OCI-LY1 (cell line): ENCODE measurements around the gene SCAPER.

ENCODE experiments used
- H2AFZ ChIP-seq: fragments of 200-600 bp; sonication (generic), shearing (Covaris generic); 2 replicates; pipeline ENCODE4 v1.6.0; 2014; ENCODE audit warnings: antibody characterized with exemption, mild to moderate bottlenecking, low read length
- H3F3A ChIP-seq: fragments of 200-600 bp; sonication (generic), shearing (Covaris generic); 2 replicates; pipeline ENCODE4 v1.6.0; 2014; ENCODE audit warnings: mild to moderate bottlenecking, antibody characterized with exemption, low read length, moderate library complexity; ENCODE audit not compliant: insufficient read depth
- H3K27ac ChIP-seq: fragments of 200-600 bp; sonication (generic); 2 replicates; pipeline ENCODE4 v1.5.1; 2014; ENCODE audit warnings: low read length, mixed run types, mild to moderate bottlenecking, low read depth; ENCODE audit not compliant: poor library complexity, severe bottlenecking
- H3K27me3 ChIP-seq: fragments of 200-600 bp; sonication (generic); 2 replicates; pipeline ENCODE4 v1.6.0; 2014; ENCODE audit warnings: antibody characterized with exemption, mild to moderate bottlenecking, low read length, moderate library complexity; ENCODE audit not compliant: insufficient read depth
- H3K36me3 ChIP-seq: fragments of 200-600 bp; sonication (generic); 2 replicates; pipeline ENCODE4 v1.6.1; 2014; ENCODE audit warnings: mild to moderate bottlenecking, antibody characterized with exemption, low read length, moderate library complexity, mixed read lengths; ENCODE audit not compliant: insufficient read depth
- H3K4me1 ChIP-seq: fragments of 200-600 bp; sonication (generic); 2 replicates; pipeline ENCODE4 v1.5.1; 2014; ENCODE audit warnings: mild to moderate bottlenecking, low read length, moderate library complexity; ENCODE audit not compliant: insufficient read depth, severe bottlenecking
- H3K4me2 ChIP-seq: fragments of 200-600 bp; sonication (generic), shearing (Covaris generic); 2 replicates; pipeline ENCODE4 v1.6.1; 2014; ENCODE audit warnings: low read length
- H3K4me3 ChIP-seq: fragments of 200-600 bp; sonication (generic); 2 replicates; pipeline ENCODE4 v1.5.1; 2014; ENCODE audit warnings: low read length, low read depth, mild to moderate bottlenecking, mixed read lengths; ENCODE audit not compliant: poor library complexity, severe bottlenecking
- H3K79me2 ChIP-seq: fragments of 200-600 bp; shearing (Covaris generic); 2 replicates; pipeline ENCODE4 v1.6.1; 2016; ENCODE audit warnings: mixed run types, low read length, mixed read lengths; ENCODE audit not compliant: insufficient read depth
- H3K9ac ChIP-seq: fragments of 200-600 bp; sonication (generic), shearing (Covaris generic); 2 replicates; pipeline ENCODE4 v1.6.1; 2014; ENCODE audit warnings: mild to moderate bottlenecking, low read length, mixed read lengths
- H3K9me2 ChIP-seq: fragments of 200-600 bp; sonication (generic), shearing (Covaris generic); 2 replicates; pipeline ENCODE4 v1.6.1; 2014; ENCODE audit warnings: low read depth, mild to moderate bottlenecking, low read length, mixed read lengths
- H3K9me3 ChIP-seq: fragments of 200-600 bp; shearing (Covaris generic); 2 replicates; pipeline ENCODE4 v1.6.1; 2014; ENCODE audit warnings: low read length, mixed read lengths
- H4K20me1 ChIP-seq: fragments of 200-600 bp; sonication (generic), shearing (Covaris generic); 2 replicates; pipeline ENCODE4 v1.6.0; 2016; ENCODE audit warnings: mild to moderate bottlenecking, low read length; ENCODE audit not compliant: insufficient read depth
- EZH2 ChIP-seq: fragments of 200-600 bp; sonication (generic), shearing (Covaris generic); IDR thresholded peaks from 2 replicates; pipeline ENCODE4 v1.8.0; 2017; ENCODE audit warnings: borderline replicate concordance, mixed run types, mild to moderate bottlenecking, antibody characterized with exemption, low read length, moderate library complexity, mixed read lengths
- TF ChIP-seq, protein P1 (sequence below): fragments of 200-600 bp; sonication (generic), shearing (Covaris generic); IDR thresholded peaks from 2 replicates; pipeline ENCODE4 v1.5.1; 2017; ENCODE audit warnings: mild to moderate bottlenecking, antibody characterized with exemption, low read length, moderate library complexity, mixed read lengths

SCAPER gene

GRCh38 chr15:76753131-76753530, 152.0 kb downstream of the SCAPER start:
- Histone ChIP-seq H3K4me3 (no peak overlapping the region), H3K79me2 (no peaks in the 10 kb centered on the region), H3K9me3 (no peaks in the 10 kb centered on the region), H2AFZ (no peak overlapping the region), H4K20me1 (no peaks in the 10 kb centered on the region), H3K27ac (no peak overlapping the region), H3K9ac (no peak overlapping the region), H3K27me3 (no peaks in the 10 kb centered on the region), H3K36me3 (no peaks in the 10 kb centered on the region), H3F3A (no peaks in the 10 kb centered on the region; the same call in 1 of the 2 replicates), H3K9me2 (no peaks in the 10 kb centered on the region), H3K4me2 (no peak overlapping the region), H3K4me1 (no peaks in the 10 kb centered on the region)
- TF ChIP-seq, protein P1, sequence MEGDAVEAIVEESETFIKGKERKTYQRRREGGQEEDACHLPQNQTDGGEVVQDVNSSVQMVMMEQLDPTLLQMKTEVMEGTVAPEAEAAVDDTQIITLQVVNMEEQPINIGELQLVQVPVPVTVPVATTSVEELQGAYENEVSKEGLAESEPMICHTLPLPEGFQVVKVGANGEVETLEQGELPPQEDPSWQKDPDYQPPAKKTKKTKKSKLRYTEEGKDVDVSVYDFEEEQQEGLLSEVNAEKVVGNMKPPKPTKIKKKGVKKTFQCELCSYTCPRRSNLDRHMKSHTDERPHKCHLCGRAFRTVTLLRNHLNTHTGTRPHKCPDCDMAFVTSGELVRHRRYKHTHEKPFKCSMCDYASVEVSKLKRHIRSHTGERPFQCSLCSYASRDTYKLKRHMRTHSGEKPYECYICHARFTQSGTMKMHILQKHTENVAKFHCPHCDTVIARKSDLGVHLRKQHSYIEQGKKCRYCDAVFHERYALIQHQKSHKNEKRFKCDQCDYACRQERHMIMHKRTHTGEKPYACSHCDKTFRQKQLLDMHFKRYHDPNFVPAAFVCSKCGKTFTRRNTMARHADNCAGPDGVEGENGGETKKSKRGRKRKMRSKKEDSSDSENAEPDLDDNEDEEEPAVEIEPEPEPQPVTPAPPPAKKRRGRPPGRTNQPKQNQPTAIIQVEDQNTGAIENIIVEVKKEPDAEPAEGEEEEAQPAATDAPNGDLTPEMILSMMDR = no peak
- TF ChIP-seq EZH2 = no peak

GRCh38 chr15:76752549-76752948, 152.6 kb downstream of the SCAPER start:
- H3K27ac ChIP-seq = no peak overlapping the region
- no peak overlapping the region for H3K4me2 ChIP-seq
- TF ChIP-seq EZH2 = no peak
- TF ChIP-seq, protein P1 = no peak

DNA sequence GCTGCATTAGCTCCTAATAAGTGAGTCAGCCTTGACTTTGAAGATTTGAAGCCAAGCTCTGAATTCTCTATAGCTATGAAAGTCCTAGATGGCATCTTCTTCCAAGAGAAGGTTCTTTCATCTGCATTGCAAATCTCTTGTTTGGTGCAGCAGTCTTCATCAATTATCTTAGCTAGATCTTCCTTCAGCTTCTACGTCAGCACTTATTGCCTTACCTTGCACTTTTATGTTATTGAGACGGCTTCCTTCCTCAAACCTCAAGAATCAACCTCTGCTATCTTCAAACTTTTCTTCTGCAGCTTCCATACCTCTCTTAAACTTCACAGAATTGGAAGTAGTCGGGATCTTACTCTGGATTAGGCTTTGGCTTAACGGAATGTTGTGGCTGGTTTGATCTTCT, 167.6 kb downstream of the SCAPER start:
- no peak for TF ChIP-seq EZH2
- TF ChIP-seq, protein P1 = no peak
- no peaks in the 10 kb centered on the region for H3K79me2 ChIP-seq
- H3K4me1 ChIP-seq = peaks cover 10% of the 10 kb centered on the region
- no peak overlapping the region for H2AFZ ChIP-seq
- H3K4me2 ChIP-seq = no peak overlapping the region
- no peaks in the 10 kb centered on the region for H4K20me1 ChIP-seq
- H3K9me3 ChIP-seq = no peaks in the 10 kb centered on the region
- no peaks in the 10 kb centered on the region for H3K9me2 ChIP-seq
- no peak overlapping the region for H3K27ac ChIP-seq
- H3K9ac ChIP-seq = no peak overlapping the region
- H3K27me3 ChIP-seq = no peaks in the 10 kb centered on the region
- no peak overlapping the region for H3K4me3 ChIP-seq
- H3F3A ChIP-seq = peaks cover 3% of the 10 kb centered on the region; the same call in 1 of the 2 replicates
- no peaks in the 10 kb centered on the region for H3K36me3 ChIP-seq

More at GRCh38 chr15:76752549-76752948, 152.6 kb downstream of the SCAPER start:
- Histone ChIP-seq H3K9me2 (no peaks in the 10 kb centered on the region), H3K79me2 (no peaks in the 10 kb centered on the region), H3K9me3 (no peaks in the 10 kb centered on the region), H3K4me3 (no peak overlapping the region), H3K4me1 (no peaks in the 10 kb centered on the region), H3F3A (no peaks in the 10 kb centered on the region; the same call in 1 of the 2 replicates), H3K36me3 (no peaks in the 10 kb centered on the region), H3K9ac (no peak overlapping the region), H4K20me1 (no peaks in the 10 kb centered on the region), H3K27me3 (no peaks in the 10 kb centered on the region), H2AFZ (no peak overlapping the region)
